Measurements from ENCODE around the gene HECW1. TPM values are rescaled to one million over a fixed set of nuclear protein-coding genes. Genes with fewer than 3 reads are reported as not detected.
A peak's percentile ranks its signal among the peaks of the same experiment; 100 is the strongest.

HECW1 gene
- total RNA-seq, 1 donor = 2.9 TPM

DNA sequence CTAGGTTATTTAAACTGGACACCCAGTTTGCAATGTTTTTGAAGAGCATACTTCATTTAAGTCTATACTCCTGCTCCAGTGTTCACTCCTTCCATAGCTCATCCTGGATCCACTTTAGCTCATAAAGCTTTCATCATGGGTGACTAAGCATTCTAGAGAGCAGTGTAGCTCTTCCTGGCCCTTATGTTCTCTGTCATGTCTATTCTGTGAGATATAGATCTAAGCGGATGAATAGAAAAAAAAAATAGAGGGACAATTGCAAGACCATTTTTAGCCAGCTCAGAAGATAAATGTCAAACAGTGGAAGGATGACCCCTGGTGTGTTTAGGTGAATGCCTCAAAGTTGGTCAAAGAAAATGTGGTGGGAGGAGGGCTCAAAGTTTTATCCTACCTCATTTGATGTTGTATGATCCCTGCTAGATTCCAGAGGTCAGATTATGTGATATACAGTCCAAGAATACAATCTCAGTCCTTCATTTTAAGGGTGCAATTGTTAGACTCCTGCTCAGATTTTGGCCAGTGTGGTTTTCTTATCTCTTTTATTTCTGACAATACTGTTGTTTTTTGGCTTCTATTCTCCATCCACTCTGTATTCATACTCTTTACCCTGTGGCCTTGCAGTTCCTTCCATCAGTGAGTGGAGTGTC lies 7.5 kb upstream of the HECW1 start:
- Histone ChIP-seq H4K20me1 (ENCODE audit: insufficient read depth, low read length) (no peaks in the 10 kb centered on the region), H3K9me3 (ENCODE audit: low read depth, low read length) (no peaks in the 10 kb centered on the region), H3K4me1 (ENCODE audit: insufficient read depth, low read length) (no peaks in the 10 kb centered on the region), H3K79me2 (ENCODE audit: insufficient read depth, low read length) (no peaks in the 10 kb centered on the region), H3K27ac (ENCODE audit: low read depth, low read length) (no peak overlapping the region), H3K27me3 (ENCODE audit: insufficient read depth, low read length) (peaks cover 21% of the 10 kb centered on the region), H2AFZ (ENCODE audit: low read length) (no peak overlapping the region), H3K4me3 (ENCODE audit: insufficient read depth, low read length) (no peak overlapping the region), H3K36me3 (ENCODE audit: insufficient read depth, low read length) (no peaks in the 10 kb centered on the region), H3K4me2 (ENCODE audit: insufficient read depth, low read length) (no peak overlapping the region)
- no peak for TF ChIP-seq CTCF (IDR thresholded peaks at IDR 0.05; ENCODE audit: extremely low read depth, low read depth, low read length)
- DNase-seq (ENCODE audit: insufficient read length, low spot score, missing footprints) = no peak

DNA sequence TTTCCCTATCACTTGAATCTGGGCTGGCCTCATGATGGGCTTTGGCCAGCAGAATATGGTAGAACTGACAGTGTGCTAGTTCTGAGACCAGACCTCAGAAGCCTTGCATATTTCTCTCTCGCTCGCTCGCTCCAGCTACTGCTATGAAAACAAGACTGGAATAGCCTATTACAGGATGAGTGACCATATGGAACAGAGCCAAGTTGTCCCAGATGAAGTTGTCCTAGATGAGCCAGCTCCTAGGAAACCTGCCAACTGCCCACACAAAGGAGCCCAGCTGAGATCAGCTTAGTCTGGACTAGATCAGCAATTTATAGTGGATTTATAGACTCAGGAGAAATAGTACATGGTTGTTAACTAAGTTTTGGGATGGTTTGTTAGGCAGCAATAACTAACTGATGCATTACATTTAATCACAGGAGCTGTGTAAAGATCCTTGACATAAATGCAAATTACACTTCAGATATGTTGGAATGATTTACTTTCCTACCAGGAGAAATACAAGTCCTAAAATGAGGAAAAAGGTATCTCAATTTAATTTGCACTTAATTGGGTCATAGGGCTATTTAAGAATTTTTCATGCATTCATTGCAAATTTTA lies 6.8 kb upstream of the HECW1 start:
- Histone ChIP-seq H3K27me3 (ENCODE audit: insufficient read depth, low read length) (peaks cover 27% of the 10 kb centered on the region), H3K9me3 (ENCODE audit: low read depth, low read length) (no peaks in the 10 kb centered on the region), H2AFZ (ENCODE audit: low read length) (no peak overlapping the region), H3K4me1 (ENCODE audit: insufficient read depth, low read length) (no peaks in the 10 kb centered on the region), H3K36me3 (ENCODE audit: insufficient read depth, low read length) (no peaks in the 10 kb centered on the region), H3K4me2 (ENCODE audit: insufficient read depth, low read length) (no peak overlapping the region), H4K20me1 (ENCODE audit: insufficient read depth, low read length) (no peaks in the 10 kb centered on the region), H3K79me2 (ENCODE audit: insufficient read depth, low read length) (no peaks in the 10 kb centered on the region), H3K27ac (ENCODE audit: low read depth, low read length) (no peak overlapping the region), H3K4me3 (ENCODE audit: insufficient read depth, low read length) (no peak overlapping the region)
- DNase-seq (ENCODE audit: insufficient read length, low spot score, missing footprints) = no peak
- TF ChIP-seq CTCF (IDR thresholded peaks at IDR 0.05; ENCODE audit: extremely low read depth, low read depth, low read length) = no peak

DNA sequence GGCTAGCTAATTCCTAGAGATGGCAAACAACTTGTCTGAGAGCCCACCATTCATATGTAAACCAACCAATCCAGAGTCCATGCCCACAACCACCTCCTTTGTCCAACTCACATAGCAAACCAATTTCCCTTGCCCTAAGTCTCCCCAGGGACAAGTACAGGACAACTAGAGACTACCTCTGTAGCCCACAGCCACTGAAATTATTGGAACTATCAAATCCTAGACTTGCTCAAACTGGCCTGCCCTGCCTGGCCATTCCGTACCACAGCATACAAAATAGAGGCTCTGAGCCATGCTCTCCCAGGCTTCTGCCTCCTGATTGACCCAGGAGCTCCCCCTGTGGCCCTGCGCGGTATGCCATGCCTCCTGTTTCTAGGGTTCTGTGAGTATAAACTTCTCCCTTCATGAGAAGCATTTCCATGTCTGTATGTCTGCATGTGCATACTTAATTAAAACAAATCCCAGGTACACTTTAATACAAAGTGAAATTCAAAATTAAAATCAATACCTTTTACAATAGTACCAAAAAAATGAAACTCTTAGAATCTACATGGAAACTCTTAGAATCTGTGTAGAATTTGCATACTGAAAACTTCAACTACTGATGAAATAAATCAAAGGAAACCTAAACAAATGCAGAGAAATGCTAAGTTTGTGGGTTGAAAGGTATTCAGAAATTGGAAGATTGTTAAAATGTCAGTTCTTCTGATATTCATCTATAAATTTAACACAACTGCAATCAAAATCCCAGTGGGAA lies 4.0 kb upstream of the HECW1 start:
- Histone ChIP-seq H4K20me1 (ENCODE audit: insufficient read depth, low read length) (no peaks in the 10 kb centered on the region), H2AFZ (ENCODE audit: low read length) (no peak overlapping the region), H3K36me3 (ENCODE audit: insufficient read depth, low read length) (no peaks in the 10 kb centered on the region), H3K4me2 (ENCODE audit: insufficient read depth, low read length) (no peak overlapping the region), H3K27ac (ENCODE audit: low read depth, low read length) (no peak overlapping the region), H3K9me3 (ENCODE audit: low read depth, low read length) (no peaks in the 10 kb centered on the region), H3K4me3 (ENCODE audit: insufficient read depth, low read length) (no peak overlapping the region), H3K79me2 (ENCODE audit: insufficient read depth, low read length) (no peaks in the 10 kb centered on the region), H3K27me3 (ENCODE audit: insufficient read depth, low read length) (peaks cover 50% of the 10 kb centered on the region), H3K4me1 (ENCODE audit: insufficient read depth, low read length) (no peaks in the 10 kb centered on the region)
- TF ChIP-seq CTCF (IDR thresholded peaks at IDR 0.05; ENCODE audit: extremely low read depth, low read depth, low read length) = peak; percentile 95
- DNase-seq (ENCODE audit: insufficient read length, low spot score, missing footprints) = peak; percentile 94
